OCI-LY7 (cell line): ENCODE data around the gene IFT88.

Source experiments
- EZH2phosphoT487 ChIP-seq: fragments of 200-600 bp; sonication (generic); IDR thresholded peaks from 2 replicates; pipeline ENCODE4 v1.6.1; 2018; ENCODE audit warnings: low read depth, borderline replicate concordance, mild to moderate bottlenecking, mixed run types, antibody characterized with exemption, low read length, moderate library complexity, mixed read lengths
- TF ChIP-seq, protein P1 (sequence below): fragments of 200-600 bp; sonication (generic); conservative IDR thresholded peaks from 2 replicates; pipeline ENCODE4 v1.5.1; 2014; ENCODE audit warnings: mild to moderate bottlenecking, antibody characterized with exemption, low read length, moderate library complexity, mixed read lengths

GRCh38 chr13:20720499-20720898 is 153.5 kb downstream of the IFT88 start:
- TF ChIP-seq, protein P1, sequence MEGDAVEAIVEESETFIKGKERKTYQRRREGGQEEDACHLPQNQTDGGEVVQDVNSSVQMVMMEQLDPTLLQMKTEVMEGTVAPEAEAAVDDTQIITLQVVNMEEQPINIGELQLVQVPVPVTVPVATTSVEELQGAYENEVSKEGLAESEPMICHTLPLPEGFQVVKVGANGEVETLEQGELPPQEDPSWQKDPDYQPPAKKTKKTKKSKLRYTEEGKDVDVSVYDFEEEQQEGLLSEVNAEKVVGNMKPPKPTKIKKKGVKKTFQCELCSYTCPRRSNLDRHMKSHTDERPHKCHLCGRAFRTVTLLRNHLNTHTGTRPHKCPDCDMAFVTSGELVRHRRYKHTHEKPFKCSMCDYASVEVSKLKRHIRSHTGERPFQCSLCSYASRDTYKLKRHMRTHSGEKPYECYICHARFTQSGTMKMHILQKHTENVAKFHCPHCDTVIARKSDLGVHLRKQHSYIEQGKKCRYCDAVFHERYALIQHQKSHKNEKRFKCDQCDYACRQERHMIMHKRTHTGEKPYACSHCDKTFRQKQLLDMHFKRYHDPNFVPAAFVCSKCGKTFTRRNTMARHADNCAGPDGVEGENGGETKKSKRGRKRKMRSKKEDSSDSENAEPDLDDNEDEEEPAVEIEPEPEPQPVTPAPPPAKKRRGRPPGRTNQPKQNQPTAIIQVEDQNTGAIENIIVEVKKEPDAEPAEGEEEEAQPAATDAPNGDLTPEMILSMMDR = no peak
- TF ChIP-seq EZH2phosphoT487 = no peak
